Nephron progenitor cell (in vitro differentiated cells): ENCODE measurements around the gene PGM5.
A peak's percentile ranks its signal among the peaks of the same experiment; 100 is the strongest.

ENCODE experiments used
- DNase-seq: peaks from one replicate; pipeline ENCODE4 v3.0.0; 2021
- H3K27ac Mint-ChIP-seq: 2 replicates; pipeline ENCODE4 v1.8.0; 2021; ENCODE audit warnings: mild to moderate bottlenecking, moderate library complexity, mixed read lengths
- H3K27me3 Mint-ChIP-seq: 2 replicates; pipeline ENCODE4 v1.8.0; 2021; ENCODE audit warnings: mild to moderate bottlenecking, low read depth, mixed read lengths; ENCODE audit not compliant: poor library complexity
- H3K36me3 Mint-ChIP-seq: 2 replicates; pipeline ENCODE4 v1.8.0; 2021; ENCODE audit warnings: low read depth, mixed read lengths
- H3K4me1 Mint-ChIP-seq: 2 replicates; pipeline ENCODE4 v1.8.0; 2021; ENCODE audit warnings: mixed read lengths
- H3K4me3 Mint-ChIP-seq: 2 replicates; pipeline ENCODE4 v1.8.0; 2021; ENCODE audit warnings: mild to moderate bottlenecking, moderate library complexity, mixed read lengths
- H3K9me3 Mint-ChIP-seq: 2 replicates; pipeline ENCODE4 v1.8.0; 2021; ENCODE audit warnings: mild to moderate bottlenecking, moderate library complexity, mixed read lengths
- TF ChIP-seq, protein P1 (sequence below): fragments of 200-600 bp; sonication (generic); IDR thresholded peaks from 2 replicates; pipeline ENCODE4 v1.5.0; 2021; ENCODE audit warnings: antibody characterized with exemption

PGM5 gene

DNA sequence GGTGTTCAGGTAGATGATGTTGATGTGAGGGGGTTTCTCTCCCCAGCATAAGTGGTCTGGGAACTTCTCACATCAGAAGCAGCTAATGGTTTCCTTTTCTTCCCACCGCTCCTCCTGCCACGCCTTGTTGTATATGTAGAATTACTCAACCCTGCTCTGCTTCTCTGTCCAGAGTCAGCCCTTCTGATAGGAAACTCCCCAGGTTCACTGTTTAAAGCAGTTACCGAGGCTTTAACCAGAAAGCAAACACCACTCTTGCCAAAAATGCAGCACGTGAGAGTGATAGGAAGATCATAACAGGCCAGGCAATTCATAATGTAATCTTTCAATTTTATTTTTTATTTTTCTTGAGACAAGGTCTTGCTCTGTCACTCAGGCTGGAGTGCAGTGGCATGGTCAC lies 194.8 kb downstream of the PGM5 start:
- TF ChIP-seq, protein P1, sequence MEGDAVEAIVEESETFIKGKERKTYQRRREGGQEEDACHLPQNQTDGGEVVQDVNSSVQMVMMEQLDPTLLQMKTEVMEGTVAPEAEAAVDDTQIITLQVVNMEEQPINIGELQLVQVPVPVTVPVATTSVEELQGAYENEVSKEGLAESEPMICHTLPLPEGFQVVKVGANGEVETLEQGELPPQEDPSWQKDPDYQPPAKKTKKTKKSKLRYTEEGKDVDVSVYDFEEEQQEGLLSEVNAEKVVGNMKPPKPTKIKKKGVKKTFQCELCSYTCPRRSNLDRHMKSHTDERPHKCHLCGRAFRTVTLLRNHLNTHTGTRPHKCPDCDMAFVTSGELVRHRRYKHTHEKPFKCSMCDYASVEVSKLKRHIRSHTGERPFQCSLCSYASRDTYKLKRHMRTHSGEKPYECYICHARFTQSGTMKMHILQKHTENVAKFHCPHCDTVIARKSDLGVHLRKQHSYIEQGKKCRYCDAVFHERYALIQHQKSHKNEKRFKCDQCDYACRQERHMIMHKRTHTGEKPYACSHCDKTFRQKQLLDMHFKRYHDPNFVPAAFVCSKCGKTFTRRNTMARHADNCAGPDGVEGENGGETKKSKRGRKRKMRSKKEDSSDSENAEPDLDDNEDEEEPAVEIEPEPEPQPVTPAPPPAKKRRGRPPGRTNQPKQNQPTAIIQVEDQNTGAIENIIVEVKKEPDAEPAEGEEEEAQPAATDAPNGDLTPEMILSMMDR: no peak
- no peaks in the 10 kb centered on the region for H3K9me3 Mint-ChIP-seq
- no peak overlapping the region for H3K27ac Mint-ChIP-seq
- H3K36me3 Mint-ChIP-seq: no peaks in the 10 kb centered on the region
- H3K4me1 Mint-ChIP-seq: peaks cover 69% of the 10 kb centered on the region
- H3K27me3 Mint-ChIP-seq: peaks cover 28% of the 10 kb centered on the region
- H3K4me3 Mint-ChIP-seq: no peak overlapping the region
- no peak for DNase-seq

DNA sequence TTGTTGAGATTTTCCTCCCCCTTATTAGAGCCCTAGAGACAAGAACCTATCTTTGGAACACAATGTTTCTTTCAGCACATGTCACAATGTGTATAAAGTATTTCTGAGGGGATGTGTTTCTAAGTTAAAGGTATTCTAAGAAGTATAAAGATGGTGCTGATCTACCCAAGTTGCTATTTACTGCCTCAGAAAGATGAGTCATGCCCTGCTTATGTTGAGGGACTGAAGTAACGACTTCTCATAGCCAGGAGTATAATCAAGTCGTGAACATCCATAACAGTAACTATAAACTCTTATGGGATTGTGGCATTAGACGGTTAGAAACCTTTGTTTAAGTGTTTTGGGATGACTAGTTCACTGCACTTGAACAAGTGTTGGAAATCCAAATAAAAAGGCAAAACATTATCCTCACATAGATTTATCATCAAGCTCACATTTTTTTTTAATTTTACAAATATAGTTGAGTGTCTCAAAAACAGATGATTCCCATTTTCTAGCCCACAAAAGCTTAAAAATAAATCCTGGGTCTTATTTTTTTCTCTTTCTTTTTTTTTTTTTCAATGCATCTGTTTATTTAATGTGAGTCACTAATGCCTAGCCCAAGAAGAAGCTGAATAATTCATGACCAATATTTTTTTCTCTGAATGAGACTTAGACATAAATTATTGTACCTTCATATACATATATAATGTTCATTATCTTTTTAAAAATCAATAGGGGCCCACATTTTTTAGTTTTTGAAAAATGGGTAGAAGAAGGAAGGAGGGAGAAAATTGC lies 196.5 kb downstream of the PGM5 start:
- no peak overlapping the region for H3K27ac Mint-ChIP-seq
- peaks cover 52% of the 10 kb centered on the region for H3K4me1 Mint-ChIP-seq
- no peak overlapping the region for H3K4me3 Mint-ChIP-seq
- TF ChIP-seq, protein P1: no peak
- no peaks in the 10 kb centered on the region for H3K9me3 Mint-ChIP-seq
- no peak for DNase-seq
- H3K36me3 Mint-ChIP-seq: no peaks in the 10 kb centered on the region
- H3K27me3 Mint-ChIP-seq: peaks cover 38% of the 10 kb centered on the region

DNA sequence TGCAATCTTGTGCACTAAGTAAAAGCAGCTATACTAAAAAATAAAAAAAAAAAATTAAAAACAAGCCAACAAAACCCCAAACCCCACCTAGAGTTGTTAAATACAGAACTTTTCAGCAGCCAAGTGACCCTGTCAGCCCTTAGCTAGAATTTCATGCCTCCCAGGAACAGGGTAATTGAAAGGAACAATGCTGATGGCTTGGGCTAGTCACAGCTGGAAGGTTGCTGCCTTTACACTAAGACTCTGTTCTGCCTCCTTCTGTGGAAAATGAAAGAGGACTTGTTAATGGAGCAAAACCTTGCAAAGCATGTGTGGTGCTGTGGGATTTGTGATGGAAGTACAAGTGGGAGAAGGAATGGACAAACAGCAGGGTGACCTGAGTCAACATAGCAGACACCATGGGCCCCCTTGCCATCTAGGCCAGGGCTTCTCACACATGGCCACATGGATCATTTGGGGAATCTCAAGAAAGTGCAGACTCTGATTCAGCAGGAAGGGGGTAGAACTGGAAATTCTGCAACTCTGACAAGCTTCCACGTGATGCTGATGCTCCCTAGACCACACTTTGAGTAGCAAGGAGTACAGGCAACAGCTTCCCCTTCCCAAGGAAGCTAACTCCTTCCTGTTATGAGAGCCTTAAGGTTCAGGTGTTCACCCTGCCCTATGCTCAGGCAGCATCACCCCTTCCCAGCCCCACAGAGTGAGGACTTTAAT lies 199.2 kb downstream of the PGM5 start:
- Mint-ChIP-seq H3K4me1 (peaks cover 46% of the 10 kb centered on the region), H3K4me3 (no peak overlapping the region), H3K36me3 (no peaks in the 10 kb centered on the region), H3K27me3 (peaks cover 41% of the 10 kb centered on the region), H3K27ac (no peak overlapping the region), H3K9me3 (no peaks in the 10 kb centered on the region)
- TF ChIP-seq, protein P1: no peak
- DNase-seq: no peak

DNA sequence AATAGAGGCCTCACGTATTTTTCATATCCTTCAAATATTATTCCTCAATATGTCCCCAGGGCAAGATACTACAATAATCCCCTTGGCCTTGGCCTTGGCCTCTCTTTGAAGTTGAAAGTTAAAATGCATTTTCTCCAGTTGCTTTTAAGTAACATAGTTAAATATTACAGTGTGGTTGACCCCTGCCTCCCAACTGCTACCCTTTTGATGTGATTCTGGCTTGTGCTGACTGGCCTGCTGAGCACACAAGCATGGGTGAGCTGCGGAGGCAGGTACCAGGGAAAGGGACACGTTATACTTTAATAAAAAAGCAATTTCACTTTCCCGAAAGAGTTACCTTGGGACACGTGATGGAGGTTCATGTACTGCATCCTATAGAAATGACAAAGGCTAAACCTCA lies 202.1 kb downstream of the PGM5 start:
- Mint-ChIP-seq H3K36me3 (no peaks in the 10 kb centered on the region), H3K4me3 (no peak overlapping the region), H3K27me3 (peaks cover 39% of the 10 kb centered on the region), H3K9me3 (no peaks in the 10 kb centered on the region), H3K4me1 (peaks cover 32% of the 10 kb centered on the region), H3K27ac (no peak overlapping the region)
- no peak for DNase-seq
- TF ChIP-seq, protein P1: no peak

DNA sequence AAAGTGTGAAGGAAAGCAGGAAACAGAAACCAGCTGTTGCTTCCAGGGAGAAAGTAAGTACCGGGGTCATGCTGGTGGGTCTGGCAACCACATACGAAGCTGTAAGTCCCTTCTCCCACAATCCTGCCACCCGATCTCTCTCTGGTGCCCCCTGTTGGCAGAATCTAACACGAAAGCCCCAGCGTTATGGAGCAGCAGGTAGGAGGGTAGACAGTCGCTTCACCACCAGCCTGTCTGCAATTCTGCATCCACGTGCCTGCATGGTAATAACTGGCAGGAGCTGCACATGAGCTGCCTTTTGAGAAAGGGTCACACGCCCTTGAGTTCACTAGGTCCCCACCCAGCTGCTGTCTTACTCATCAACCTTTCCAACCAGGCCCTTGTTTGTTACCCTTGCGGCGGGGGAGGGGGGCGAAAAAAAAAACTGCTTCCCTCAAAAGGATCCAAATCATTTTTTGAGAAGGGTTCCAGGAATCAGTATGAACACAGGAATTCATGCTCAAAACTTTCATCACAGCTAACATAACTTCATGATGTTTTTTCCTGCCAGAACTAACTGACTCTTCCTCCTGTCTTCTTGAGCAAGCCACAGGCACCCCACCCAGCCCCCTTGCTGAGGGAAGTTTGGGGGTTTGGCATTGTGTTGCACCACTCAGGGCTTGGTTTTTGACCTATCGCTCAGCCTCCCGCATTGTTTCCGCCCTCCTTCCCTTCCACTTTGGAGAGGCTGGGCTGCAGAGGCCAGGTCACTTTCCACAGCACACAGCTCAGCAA lies 203.8 kb downstream of the PGM5 start:
- Mint-ChIP-seq H3K27me3 (peaks cover 36% of the 10 kb centered on the region), H3K36me3 (no peaks in the 10 kb centered on the region), H3K27ac (no peak overlapping the region), H3K4me1 (peaks cover 15% of the 10 kb centered on the region), H3K9me3 (no peaks in the 10 kb centered on the region), H3K4me3 (no peak overlapping the region)
- peak; percentile 50 for DNase-seq
- TF ChIP-seq, protein P1: peak; percentile 24
